ENCODE measurements around the gene TLE5. TPM values are rescaled to one million over a fixed set of nuclear protein-coding genes. Genes with fewer than 3 reads are reported as not detected.

The TLE5 gene, protein sequence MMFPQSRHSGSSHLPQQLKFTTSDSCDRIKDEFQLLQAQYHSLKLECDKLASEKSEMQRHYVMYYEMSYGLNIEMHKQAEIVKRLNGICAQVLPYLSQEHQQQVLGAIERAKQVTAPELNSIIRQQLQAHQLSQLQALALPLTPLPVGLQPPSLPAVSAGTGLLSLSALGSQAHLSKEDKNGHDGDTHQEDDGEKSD
- 135 and 136 TPM in 2 replicates for total RNA-seq (2014; rRNA removed; shearing (Covaris generic))
- polyA plus RNA-seq (2014; cell fraction: nucleus; rRNA removed), result 134 and 176 TPM in 2 replicates

DNA sequence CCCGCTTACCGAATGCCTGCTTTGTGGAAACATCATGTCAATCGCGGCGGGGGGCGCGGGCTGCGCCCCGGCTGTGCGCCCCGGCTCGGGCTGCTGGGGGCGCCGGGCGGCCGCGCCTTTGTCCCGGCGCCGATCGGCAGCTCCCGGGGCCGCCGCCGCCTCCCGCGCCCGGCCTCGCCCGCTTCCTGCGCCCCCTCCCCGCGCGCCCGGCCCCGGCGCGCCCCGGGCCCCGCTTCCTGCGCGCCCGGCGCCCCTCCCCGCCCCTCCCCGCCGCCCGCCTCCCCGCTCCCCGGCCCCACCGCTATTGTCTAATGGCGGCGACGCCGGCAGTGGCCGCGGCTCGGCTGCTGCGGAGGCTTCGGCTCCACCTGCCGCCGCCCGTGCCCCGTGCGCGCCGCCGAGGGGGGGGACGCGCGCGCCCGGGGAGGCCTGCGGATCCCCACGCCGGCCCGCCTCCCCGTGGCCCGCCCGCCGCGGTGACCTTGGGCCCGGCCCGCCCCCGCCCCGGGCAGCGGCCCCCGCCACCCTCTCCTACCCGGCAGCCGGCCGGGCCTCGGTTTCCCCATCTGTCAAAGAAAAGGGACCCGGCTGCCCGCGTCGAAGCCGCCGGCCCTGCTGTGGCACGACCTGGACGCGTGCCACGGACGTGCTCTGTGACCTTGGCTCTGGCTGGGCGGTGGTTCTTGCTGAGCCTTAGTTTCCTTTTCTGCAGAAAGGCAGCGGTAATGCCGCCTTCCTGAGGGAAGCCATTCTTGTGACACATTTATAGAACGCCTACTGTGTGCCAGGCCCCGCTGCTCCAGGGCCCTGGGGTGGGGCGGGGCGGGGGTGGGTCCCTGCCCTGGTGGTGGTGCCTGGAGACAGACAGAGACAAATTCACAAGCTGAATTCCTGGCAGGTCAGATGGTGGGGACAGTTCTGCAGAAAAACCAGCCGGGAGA lies at the start of gene TLE5:
Gene TLE5 (minus strand): TSS at position 331 of the 941 bp plus-strand sequence. CDS start 295 bp downstream, at position 36.
- DNase-seq (ENCODE audit: extremely low read depth, low read depth), result peak; percentile 35

DNA sequence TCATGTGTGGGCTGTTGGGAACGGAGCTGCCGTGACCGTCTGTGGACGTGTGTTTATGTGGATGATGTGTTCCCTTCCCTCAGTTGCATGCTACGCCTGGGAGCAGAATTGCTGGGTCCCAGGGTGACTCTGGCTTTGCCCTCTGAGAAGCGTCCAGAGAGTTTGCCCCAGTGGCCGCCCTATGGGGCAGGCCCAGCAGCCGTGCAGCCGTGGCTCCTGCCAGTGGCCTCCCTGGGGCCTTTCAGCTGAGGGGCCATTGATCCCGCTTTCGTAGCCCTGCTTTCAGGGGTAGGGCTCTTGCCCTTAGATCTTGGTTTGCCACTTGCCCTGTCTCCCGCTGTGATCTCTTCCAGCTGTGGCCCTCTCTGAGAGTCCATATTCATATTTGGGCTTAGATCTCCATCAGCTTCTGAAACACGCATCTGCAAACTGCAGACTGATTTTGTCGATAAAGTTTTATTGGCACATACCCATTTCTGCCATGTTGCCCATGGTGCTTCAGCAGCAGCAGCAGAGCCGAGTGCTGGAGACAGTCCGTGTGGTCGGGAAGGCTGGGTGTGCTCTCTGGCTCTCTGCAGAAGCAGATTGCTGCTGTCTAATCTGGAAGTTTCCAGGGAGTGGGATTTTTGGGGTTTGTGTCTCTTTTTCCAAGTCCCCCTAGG lies 49.4 kb upstream of the TLE5 start:
- no peak for DNase-seq (ENCODE audit: extremely low read depth, low read depth)

DNA sequence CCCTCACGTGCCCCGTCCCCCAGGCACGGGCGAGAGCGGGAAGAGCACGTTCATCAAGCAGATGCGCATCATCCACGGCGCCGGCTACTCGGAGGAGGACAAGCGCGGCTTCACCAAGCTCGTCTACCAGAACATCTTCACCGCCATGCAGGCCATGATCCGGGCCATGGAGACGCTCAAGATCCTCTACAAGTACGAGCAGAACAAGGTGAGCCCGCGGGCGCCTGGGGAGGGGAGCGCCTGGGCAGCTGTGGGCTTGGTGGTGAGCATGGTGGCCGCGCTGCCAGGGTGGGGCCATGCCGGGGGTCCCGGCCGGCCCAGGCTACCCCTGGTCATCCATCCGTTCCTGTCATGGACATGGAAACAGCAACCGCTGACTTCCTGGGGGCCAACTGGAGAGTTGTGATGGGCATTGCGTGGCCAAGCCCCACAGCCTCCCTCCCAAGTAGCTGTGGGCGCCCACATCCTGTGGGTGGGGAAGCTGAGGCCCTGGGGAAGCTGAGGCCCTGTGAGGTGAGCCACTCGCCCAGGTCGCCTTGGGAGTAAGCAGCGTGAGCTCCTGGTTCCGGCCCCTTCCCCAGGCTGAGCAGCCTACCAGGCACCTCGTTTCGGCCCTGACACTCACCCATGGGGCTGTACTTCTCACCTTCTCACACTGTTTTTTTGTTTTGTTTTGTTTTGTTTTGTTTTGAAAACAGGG lies 48.0 kb upstream of the TLE5 start:
- DNase-seq (ENCODE audit: extremely low read depth, low read depth), result no peak

DNA sequence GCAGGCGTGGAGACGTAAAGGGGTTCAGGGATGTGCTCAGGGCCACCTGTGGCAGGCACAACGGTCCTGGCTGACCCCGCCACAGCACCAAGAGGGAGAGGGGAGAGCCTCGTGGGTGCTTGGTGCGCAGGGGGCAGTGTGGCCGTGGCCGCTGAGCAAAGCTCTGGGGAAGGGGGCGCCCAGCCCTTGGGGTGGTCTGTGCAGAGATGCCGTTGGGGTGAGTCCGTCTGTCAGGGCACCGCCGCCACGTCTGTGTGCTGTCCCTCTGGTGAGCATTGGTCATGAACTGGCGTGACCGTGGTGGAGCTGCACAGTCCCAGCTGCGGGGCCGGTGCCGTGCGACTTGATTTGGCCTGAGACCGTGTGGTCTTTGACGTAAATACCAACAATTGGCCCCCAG lies 47.2 kb upstream of the TLE5 start:
- no peak for DNase-seq (ENCODE audit: extremely low read depth, low read depth)

DNA sequence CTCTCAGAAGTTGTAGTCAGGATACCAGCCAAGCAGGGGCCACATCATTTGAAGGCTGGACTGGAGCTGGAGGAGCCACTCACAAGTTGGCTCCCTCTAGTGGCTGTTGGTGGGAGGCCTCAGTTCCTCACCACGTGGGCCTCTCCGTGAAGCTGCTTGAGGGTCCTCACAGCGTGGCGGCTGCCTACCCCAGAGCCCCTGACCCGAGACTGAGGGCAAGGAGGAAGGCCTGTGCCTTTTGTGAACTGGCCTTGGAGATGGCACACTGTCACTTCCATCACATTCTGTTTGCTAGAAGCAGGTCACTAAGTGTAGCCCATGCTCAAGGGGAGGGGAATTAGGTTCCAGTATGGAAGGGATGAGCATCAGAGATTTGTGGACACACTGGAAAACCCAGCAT lies 46.5 kb upstream of the TLE5 start:
- DNase-seq (ENCODE audit: extremely low read depth, low read depth), result peak; percentile 32

DNA sequence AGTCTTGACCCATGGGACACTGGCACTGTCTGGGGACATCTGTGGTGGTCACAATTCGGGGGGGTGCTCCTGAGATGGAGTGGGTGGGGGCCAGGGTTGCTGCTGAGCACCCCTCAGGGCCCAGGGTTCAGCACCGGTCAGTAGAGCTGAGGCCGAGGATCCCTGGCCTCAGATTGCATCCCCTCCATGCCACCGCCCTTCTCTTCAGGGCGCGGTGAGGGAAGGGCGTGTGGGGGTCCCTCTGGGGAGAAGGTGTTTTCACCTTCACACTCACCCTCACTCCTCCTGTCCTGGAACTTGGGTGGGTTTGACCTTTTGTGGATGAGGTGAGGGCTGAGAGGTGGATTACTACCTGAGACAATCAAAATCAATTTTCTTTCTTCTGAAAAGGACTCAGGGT lies 45.4 kb upstream of the TLE5 start:
- DNase-seq (ENCODE audit: extremely low read depth, low read depth), result no peak

DNA sequence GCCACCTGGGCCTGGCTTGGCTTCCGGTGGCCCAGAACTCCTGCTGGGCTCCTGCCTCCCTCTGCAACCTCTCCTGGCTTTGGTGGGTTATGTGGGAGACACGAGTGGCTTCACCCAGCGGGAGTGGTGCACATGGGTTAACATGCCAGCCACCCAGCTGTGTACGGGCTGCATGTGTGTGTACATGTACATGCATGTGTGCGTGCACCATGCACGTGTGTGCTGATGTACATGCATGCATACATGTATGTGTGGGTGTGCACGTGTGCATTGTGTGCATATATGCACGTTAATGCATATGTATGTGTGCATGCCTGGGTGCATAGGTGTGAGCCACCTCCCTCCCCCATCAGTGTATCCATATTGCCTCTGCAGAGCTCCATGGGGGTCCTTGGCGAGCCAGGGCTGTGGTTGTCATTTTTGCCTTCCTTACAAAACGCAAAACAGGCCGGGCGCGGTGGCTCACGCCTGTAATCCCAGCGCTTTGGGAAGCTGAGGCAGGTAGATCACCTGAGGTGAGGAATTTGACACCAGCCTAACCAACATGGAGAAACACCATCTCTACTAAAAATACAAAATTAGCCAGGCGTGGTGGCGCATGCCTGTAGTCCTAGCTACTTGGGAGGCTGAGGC lies 44.3 kb upstream of the TLE5 start:
- no peak for DNase-seq (ENCODE audit: extremely low read depth, low read depth)

DNA sequence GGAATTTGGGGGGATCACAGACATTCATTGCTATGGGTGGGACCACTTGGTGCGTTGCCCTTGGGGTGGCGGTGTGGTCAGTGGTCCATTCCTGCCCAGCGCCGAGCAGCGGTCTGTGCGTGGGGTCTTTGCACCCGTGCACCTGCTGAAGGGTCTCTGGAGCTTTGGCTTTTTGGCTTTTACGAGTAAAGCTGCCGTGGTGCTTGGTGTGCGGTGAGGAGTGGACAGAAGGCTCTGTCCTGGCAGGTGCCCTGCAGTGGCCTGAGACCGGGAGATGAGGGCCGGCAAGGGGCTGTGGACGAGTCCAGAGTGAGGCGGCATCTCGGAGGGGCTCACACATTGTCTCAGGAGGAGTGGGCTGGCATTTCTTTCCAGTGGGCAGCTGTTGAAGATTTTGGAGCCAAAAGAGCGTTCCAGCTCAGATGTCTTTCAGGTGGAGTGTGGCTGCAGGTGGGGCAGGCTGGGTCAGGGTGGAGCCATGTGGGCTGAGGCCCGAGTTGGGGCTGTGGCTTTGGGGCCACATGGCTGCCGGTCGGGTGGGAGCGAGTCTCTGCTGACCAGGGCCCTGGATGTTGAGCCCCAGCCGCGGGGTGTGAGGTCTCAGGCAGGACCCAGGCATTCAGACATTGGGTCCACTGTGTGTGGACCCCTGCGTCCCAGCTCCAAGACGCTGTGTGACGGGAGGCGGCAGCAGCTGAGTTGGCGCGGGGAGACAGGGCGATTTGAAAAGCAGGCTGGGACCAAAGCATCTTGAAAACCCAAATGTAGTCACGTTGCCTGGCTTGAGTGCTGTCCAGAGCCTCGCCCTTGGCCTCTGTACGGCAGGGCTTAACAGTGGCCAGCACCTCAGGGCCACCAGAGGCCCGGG lies 43.6 kb upstream of the TLE5 start:
- no peak for DNase-seq (ENCODE audit: extremely low read depth, low read depth)

DNA sequence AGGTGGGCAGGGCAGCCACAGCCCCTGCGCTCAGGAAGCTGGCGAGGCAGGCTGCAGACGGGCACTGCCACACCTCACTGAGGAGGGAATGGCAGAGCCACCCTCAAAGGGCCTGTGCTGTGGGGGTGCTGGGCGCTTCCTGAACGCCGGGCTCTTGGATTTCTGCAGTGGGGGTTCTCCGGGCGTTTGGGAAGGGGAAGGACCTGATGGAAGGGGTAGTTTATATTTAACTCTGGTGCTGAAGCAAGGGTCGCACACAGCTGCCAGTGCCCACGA lies 42.4 kb upstream of the TLE5 start:
- no peak for DNase-seq (ENCODE audit: extremely low read depth, low read depth)

DNA sequence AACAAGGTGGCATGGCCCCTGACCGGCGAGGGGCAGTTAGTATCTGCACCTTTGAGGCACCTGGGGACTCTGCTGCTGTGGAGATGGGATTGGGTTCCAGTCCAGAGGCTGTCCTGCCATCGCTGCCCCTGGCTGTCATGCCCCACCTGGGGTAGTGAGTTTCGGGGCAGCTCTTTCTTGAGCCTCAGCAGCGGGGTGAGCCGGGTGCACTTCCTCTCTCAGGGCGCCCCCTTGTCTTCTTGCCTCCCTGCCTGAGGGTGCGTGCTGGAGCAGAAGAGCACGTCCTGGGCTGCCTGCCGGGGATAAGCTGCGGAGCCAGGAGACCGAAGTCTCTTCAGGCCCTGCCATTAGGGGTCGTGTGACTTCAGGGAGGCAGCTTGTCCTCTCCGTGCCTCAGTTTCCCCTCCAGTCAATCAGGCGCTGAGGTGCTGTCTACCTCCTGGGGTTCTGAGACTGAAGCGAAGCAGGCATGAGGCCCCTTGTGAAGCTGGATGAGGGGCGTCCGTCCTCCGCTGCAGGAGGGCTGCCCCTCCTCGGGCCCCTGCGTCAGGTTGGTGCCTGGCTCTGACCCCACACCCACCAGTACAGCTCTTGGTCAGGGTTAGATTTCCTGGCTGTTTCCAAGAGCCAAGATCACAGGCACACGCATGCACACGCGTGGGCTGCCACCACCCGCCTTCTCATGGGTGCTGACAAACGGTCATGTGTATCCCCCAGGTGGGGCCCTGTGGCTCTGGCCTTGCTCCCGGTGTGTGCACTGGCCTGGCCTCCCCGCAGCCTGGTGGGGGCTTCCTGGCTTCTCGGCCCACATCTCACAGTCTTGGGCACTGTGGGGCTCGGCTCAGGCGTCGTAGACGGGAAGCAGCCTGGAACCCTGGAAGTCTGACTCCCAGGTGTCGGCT lies 40.2 kb upstream of the TLE5 start:
- DNase-seq (ENCODE audit: extremely low read depth, low read depth), result no peak

DNA sequence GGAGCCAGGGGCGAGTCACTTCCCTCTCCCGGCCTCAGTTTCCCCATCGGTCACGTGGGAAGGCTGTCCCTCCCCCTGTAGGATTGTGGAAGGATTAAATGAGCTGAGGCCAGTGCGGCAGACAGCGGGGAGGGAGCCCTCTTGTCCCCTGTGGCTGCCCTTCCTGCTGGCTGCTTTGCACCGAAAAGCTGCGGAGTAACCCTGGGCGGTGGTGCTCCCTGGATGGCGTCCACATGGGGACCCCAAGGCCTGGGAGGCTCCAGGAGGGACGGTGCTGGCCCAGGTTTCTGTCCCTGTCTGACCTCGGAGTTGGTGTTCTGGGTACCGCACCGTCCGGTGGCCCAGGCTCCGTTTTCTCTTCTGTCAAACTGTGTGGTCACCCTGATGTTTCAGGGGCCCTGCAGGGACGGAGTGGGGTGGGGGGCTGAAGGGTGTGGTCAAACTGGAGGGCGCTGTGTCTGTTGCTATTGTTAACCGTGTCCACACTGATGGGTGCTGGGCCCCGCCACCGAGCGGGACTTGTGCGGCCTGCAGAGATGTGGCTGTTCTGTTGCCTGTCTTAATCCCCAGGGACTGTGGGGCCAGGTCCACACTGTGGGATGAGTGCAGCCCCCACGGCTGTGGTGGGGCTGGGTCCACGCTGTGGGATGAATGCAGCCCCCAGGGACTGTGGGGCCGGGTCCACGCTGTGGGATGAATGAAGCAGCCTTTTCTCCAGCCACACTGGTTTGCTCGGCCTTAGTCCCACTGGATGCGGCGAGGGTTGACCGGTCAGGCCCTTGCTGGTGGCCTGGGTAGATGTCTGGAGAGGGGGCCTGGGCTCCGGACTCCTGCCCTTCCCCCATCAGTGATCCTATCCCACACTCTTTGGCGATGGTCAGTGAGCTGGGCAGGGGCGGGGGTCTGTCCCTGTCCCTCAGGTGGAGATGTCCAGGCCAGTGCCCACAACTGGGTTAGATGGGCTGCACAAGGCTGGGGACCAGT lies 38.7 kb upstream of the TLE5 start:
- no peak for DNase-seq (ENCODE audit: extremely low read depth, low read depth)

DNA sequence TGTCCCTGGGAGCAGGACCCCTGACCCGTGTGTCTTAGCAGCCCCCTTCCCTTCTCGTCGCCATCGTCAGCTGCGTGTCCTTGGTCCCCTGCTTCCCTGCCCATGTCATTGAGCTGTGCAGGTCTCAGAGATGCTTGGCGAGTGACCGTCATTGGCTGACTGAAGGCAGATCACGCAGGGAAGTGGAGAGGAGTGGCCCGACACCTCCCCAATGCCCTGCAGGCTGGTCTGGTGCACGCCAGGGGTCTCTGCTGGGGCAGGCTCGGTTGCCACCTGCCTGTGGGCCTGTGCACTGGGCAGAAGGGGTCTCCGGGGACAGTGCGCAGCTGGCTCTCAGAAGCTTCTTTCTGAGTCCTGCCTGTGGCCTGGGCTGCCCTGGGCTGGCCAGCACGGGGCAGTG lies 38.0 kb upstream of the TLE5 start:
- no peak for DNase-seq (ENCODE audit: extremely low read depth, low read depth)

DNA sequence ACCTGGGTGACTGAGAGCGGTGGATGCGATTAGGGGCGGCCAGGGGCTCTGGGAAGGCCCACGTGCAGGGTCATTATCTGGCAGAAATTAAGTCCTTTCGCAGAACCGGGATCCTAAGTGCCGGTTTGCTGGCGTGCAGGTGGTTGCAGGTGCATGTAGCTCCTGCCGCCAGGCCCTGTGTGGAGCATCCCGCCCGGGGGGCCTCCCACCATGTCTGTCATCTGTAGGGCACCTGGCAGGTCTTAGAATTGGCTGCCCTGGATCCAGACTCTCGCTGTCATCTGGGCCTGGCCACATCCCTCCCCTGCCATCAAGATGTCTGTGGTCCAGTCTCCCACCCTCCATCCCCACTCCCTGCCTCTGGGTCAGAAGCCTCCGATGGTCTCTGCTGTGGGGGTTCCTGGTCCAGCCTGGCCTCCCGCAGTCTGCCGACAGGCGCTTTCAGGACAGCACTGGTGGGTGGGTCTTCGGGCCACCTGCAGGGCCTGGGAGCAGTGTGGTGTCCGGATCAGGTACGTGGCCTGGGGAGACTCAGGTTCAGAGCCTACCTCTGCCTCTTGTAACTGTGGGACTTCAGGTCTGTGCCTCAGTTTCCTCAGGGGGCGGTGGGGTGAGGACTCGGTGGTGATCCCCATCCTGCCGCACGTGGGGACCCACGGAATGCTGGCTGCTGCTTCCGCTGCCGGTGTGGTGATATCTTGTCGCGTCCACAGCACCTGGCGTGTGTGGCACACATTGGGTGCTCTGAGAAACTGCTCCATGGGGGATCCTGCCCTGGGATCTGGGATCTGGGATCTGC lies 37.3 kb upstream of the TLE5 start:
- no peak for DNase-seq (ENCODE audit: extremely low read depth, low read depth)

DNA sequence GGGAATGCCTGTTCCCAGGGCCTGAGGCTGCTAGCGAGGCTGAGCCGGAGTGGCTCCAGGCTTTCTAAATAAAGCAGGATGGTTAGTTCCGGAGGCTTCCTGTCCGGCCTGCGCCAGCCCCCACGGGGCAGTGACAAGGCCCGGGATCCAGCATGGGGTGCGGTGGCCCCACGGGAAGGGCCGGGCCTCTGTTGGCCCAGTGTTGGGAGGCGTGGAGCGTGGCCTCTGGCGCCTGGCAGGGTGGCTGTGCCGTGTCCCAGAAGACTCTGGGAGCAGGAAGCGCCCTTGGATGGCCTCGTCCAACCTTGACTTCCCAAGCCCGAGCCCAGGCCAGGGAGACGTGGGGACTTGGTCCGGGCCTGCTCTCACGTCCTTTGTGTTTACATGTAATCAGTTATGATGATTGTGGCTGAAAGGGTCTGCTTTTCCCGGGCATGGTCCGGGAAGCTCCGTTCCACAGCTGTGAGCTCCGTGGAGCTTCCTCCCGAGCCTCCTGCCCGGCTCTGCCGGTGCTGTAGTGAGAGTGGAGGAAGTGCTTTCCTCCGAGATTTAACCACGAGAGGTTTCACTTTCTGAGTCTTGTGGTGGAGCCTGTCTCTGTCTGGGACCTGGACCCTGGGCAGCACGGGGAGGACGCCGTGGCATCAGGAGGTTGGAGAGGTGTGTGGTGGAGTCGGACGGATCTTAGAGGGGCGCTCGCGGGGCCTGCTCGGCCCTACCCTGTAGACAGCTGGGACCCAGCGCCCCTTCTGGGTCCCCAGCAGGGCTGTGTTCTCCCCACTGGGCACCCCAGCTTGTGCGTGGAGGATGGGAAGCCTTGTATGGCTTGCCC lies 36.4 kb upstream of the TLE5 start:
- DNase-seq (ENCODE audit: extremely low read depth, low read depth), result no peak

DNA sequence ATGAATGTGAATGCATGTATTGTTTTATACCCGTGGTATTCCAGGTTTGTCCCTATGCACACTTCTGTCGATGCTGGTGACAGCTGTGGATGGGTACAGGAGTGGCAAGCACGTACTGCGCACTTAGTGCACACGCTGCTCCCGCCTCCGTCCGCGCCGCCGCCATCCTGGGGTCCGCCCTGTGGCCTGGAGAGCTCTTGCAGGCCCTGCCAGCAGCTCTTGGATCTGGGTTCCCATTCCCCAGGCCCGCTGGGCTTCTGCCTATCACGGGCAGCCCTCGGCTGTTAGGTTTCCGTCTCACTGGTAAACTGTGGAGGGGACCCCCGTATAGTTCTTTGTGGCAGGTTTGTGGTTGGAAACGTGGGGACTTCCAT lies 35.8 kb upstream of the TLE5 start:
- no peak for DNase-seq (ENCODE audit: extremely low read depth, low read depth)

DNA sequence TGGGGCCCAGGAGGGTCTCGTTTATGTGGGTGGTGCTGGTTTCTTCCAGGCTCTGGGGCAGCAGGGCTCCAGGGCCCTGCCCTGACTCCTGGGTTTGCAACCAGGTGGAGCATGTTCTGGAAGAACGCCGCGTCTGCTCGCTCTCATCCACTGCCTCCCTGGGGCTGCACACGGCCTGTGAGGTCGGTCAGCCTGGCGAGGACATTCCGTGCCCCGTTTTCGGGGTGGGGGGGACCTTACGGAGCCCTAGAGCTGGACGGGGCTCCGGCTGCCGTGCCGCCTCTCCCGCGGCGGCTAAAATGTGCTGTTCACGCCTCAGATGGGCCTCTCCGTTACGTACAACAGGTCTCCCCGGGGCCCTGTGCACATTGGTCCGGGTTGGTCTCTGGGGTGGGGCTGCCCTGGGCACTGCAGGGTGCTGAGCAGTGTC lies 35.2 kb upstream of the TLE5 start:
- DNase-seq (ENCODE audit: extremely low read depth, low read depth), result no peak
